Cerebellar cortex (tissue), 1 donor: ENCODE data around the gene INS.
"Not testable (repeated sequence)": the region's sequence is repeated elsewhere in the genome, so short reads cannot be mapped to it uniquely, and the experiment has no call there.

Source experiments
- DNase-seq: peaks from one replicate; pipeline ENCODE4 v3.0.0-alpha.2; 2015; ENCODE audit warnings: low spot score

INS gene

GRCh38 chr11:2132874-2133240 is 28.2 kb downstream of the INS start:
- DNase-seq, result no peak

- DNase-seq, result no peak
These were observed 28.8 kb downstream of the INS start for GRCh38 chr11:2132246-2132645.

GRCh38 chr11:2131371-2132236 is 29.4 kb downstream of the INS start:
- DNase-seq, result no peak

GRCh38 chr11:2130881-2131352 is 30.1 kb downstream of the INS start:
- DNase-seq, result no peak

- no peak for DNase-seq
These were observed 31.2 kb downstream of the INS start for GRCh38 chr11:2129699-2130366.

GRCh38 chr11:2129308-2129698 is 31.7 kb downstream of the INS start:
- no peak for DNase-seq

GRCh38 chr11:2128511-2129307 is 32.3 kb downstream of the INS start:
- DNase-seq, result no peak

- DNase-seq, result no peak
These were observed 32.9 kb downstream of the INS start for GRCh38 chr11:2128130-2128510.

- DNase-seq, result no peak
These were observed 33.4 kb downstream of the INS start for GRCh38 chr11:2127482-2128129.

GRCh38 chr11:2126520-2127085 is 34.4 kb downstream of the INS start:
- no peak for DNase-seq

GRCh38 chr11:2124736-2125484 is 36.1 kb downstream of the INS start:
- not testable (repeated sequence) for DNase-seq

GRCh38 chr11:2123628-2123960 is 37.4 kb downstream of the INS start:
- DNase-seq, result no peak

GRCh38 chr11:2122907-2123627 is 37.9 kb downstream of the INS start:
- no peak for DNase-seq

GRCh38 chr11:2122222-2122906 is 38.6 kb downstream of the INS start:
- DNase-seq, result no peak

GRCh38 chr11:2121227-2122130 is 39.5 kb downstream of the INS start:
- no peak for DNase-seq

- DNase-seq, result no peak
These were observed 40.5 kb downstream of the INS start for GRCh38 chr11:2120359-2121100.

GRCh38 chr11:2118677-2119076 is 42.3 kb downstream of the INS start:
- no peak for DNase-seq

GRCh38 chr11:2116680-2117079 is 44.3 kb downstream of the INS start:
- DNase-seq, result no peak
